ENCODE data around the gene PPP1R15A.
"Not testable (repeated sequence)": the region's sequence is repeated elsewhere in the genome, so short reads cannot be mapped to it uniquely, and the experiment has no call there.

- TF ChIP-seq EZH2 (IDR thresholded peaks at IDR 0.05; ENCODE audit: low read length, missing control alignments); CTCF (conservative IDR thresholded peaks at IDR 0.05 in 1 of 2, IDR thresholded peaks at IDR 0.05 in 1 of 2; ENCODE audit: low read depth in 1 of 2, low read length in 2 of 2): not testable (repeated sequence)
Measured at GRCh38 chr19:48903788-48904187, 31.6 kb downstream of the PPP1R15A start.

All from fibroblast of lung (primary cell).